K562 (cell line): Measurements from ENCODE around the gene RINT1. TPM values are rescaled to one million over a fixed set of nuclear protein-coding genes. Genes with fewer than 3 reads are reported as not detected.

Experiments
- ATAC-seq: fragments of 200-7000 bp; cut with Tn5 transposase; 3 replicates; pipeline ENCODE4 v1.9.1; 2020; ENCODE audit warnings: moderate library complexity
- BruUV-seq: library from RNA; stranded (reverse); fragments of 400-500 nt; replicated peaks from 2 replicates; lab custom pipeline; 2021; lab: Mats Ljungman, UMichigan
- CTCF ChIA-PET: fragments of 300-600 bp; formaldehyde crosslinking; extraction: SDS; loops from one replicate; lab custom pipeline; 2021; ENCODE audit warnings: low intra/inter-chr PET ratio; lab: Yijun Ruan, JAX
- POLR2A ChIA-PET: fragments of 300-600, 350-650 bp; sonication (Branson Sonifier 250); formaldehyde crosslinking; extraction: SDS; loops from one replicate; lab custom pipeline; 2021; ENCODE audit warnings: antibody characterized with exemption, inconsistent platforms; lab: Yijun Ruan, JAX
- DNase-seq, 4 experiments: peaks; one replicate each; pipeline versions ENCODE4 v3.0.0 to v3.0.0-alpha.2; 2011 to 2018; ENCODE audit warnings: low spot score in 3 of 4, mixed read lengths in 3 of 4; ENCODE audit errors: extremely low read depth in 1 of 4
- FAIRE-seq: peaks from 2 replicates; lab custom pipeline; 2011; peaks lifted over from hg19 to GRCh38; lab: Jason Lieb, UNC
- H2AFZ ChIP-seq: 2 replicates; pipeline ENCODE4 v1.6.0; 2011; ENCODE audit warnings: low read depth, low read length, control low read depth, inconsistent platforms
- H3K27ac ChIP-seq: fragments of 200-600 bp; 3 replicates; pipeline ENCODE4 v1.8.0; 2011; ENCODE audit warnings: low read depth, mild to moderate bottlenecking, control low read depth, inconsistent platforms, low read length, moderate library complexity, mixed read lengths; ENCODE audit errors: extremely low read depth
- H3K27me3 ChIP-seq, 2 experiments: fragments of 300-600 bp in 1 of 2; 2 replicates in 1 of 2; 3 replicates in 1 of 2; pipeline versions ENCODE4 v1.6.0 to v1.8.0; 2011; ENCODE audit warnings: inconsistent platforms in 2 of 2, low read length in 2 of 2, mild to moderate bottlenecking in 1 of 2, mixed read lengths in 1 of 2, moderate library complexity in 1 of 2; ENCODE audit not compliant: control insufficient read depth in 2 of 2, insufficient read depth in 2 of 2
- H3K36me3 ChIP-seq: fragments of 300-600 bp; 3 replicates; pipeline ENCODE4 v1.8.0; 2011; ENCODE audit warnings: mild to moderate bottlenecking, low read length, inconsistent platforms; ENCODE audit not compliant: control insufficient read depth, insufficient read depth
- H3K4me1 ChIP-seq, 2 experiments: fragments of 200-600 bp in 1 of 2; replicated peaks in 1 of 2; 2 replicates in 1 of 2; 3 replicates in 1 of 2; pipeline versions ENCODE4 v1.5.1 to v1.8.0; 2011; ENCODE audit warnings: inconsistent platforms in 2 of 2, low read length in 2 of 2, mild to moderate bottlenecking in 1 of 2, mixed read lengths in 1 of 2, moderate library complexity in 1 of 2; ENCODE audit not compliant: control insufficient read depth in 2 of 2, insufficient read depth in 2 of 2
- H3K4me2 ChIP-seq: 2 replicates; pipeline ENCODE4 v1.6.1; 2011; ENCODE audit warnings: low read length, control low read depth, inconsistent platforms, mixed read lengths; ENCODE audit not compliant: insufficient read depth
- H3K4me3 ChIP-seq: fragments of 200-600 bp; sonication (generic), shearing (Covaris generic); 2 replicates; pipeline ENCODE4 v1.5.1; 2016; ENCODE audit warnings: control low read depth, inconsistent platforms
- H3K79me2 ChIP-seq: fragments of 200-600 bp; 3 replicates; pipeline ENCODE4 v1.8.0; 2011; ENCODE audit warnings: low read length, inconsistent platforms; ENCODE audit not compliant: control insufficient read depth, insufficient read depth
- H3K9ac ChIP-seq, 2 experiments: 2 replicates each; pipeline versions ENCODE4 v1.6.0 to v1.6.1; 2011; ENCODE audit warnings: low read depth in 2 of 2, low read length in 2 of 2, control low read depth in 1 of 2, inconsistent platforms in 1 of 2, mild to moderate bottlenecking in 1 of 2, mixed read lengths in 1 of 2; ENCODE audit not compliant: insufficient read depth in 1 of 2
- H3K9me1 ChIP-seq: one replicate; pipeline ENCODE4 v1.6.0; 2011; ENCODE audit warnings: inconsistent platforms, mild to moderate bottlenecking, low read length, moderate library complexity; ENCODE audit not compliant: control insufficient read depth, insufficient read depth
- H3K9me3 ChIP-seq: replicated peaks from 2 replicates; pipeline ENCODE4 v1.5.1; 2011; ENCODE audit warnings: low read depth, low read length, inconsistent platforms; ENCODE audit not compliant: control insufficient read depth, insufficient read depth
- H4K20me1 ChIP-seq: replicated peaks from 2 replicates; pipeline ENCODE4 v1.6.1; 2011; ENCODE audit warnings: low read length, inconsistent platforms, mixed read lengths; ENCODE audit not compliant: control insufficient read depth, insufficient read depth
- CBX3 ChIP-seq, 2 experiments: IDR thresholded peaks; 1 replicate in 1 of 2; 2 replicates in 1 of 2; pipeline ENCODE4 v1.6.1; 2012; ENCODE audit warnings: inconsistent platforms in 2 of 2, low read length in 2 of 2, borderline replicate concordance in 1 of 2, control low read depth in 1 of 2
- ESRRB ChIP-seq: fragments of 250-450 bp; sonication (Bioruptor Pico); IDR thresholded peaks from 2 replicates; pipeline ENCODE4 v1.5.0; 2020; ENCODE audit warnings: mild to moderate bottlenecking, moderate library complexity, borderline replicate concordance
- JUND ChIP-seq, 2 experiments: IDR thresholded peaks; 2 replicates in 1 of 2; 3 replicates in 1 of 2; pipeline ENCODE4 v1.6.1; 2011; ENCODE audit warnings: borderline replicate concordance in 2 of 2, low read depth in 2 of 2, low read length in 2 of 2, improper control_type of control experiment in 1 of 2, missing biosample characterization in 1 of 2, missing genetic modification characterization in 1 of 2, missing genetic modification reagents in 1 of 2
- KLF6 ChIP-seq: fragments of 250-450 bp; sonication (Bioruptor Pico); IDR thresholded peaks from 2 replicates; pipeline ENCODE4 v1.4.0; 2020; ENCODE audit warnings: mild to moderate bottlenecking, moderate library complexity, borderline replicate concordance
- MYNN ChIP-seq, 2 experiments: sonication (generic); formaldehyde crosslinking in 1 of 2; IDR thresholded peaks; 2 replicates each; pipeline versions ENCODE4 v1.5.0 to v1.6.1; 2016 to 2020; ENCODE audit warnings: antibody characterized with exemption in 1 of 2, missing genetic modification reagents in 1 of 2
- SMC3 ChIP-seq: conservative IDR thresholded peaks from 2 replicates; pipeline ENCODE4 v1.6.1; 2011; ENCODE audit warnings: low read depth, low read length, improper control_type of control experiment; ENCODE audit not compliant: insufficient read depth
- ZNF75A ChIP-seq: fragments of 450-650 bp; formaldehyde crosslinking; IDR thresholded peaks from 2 replicates; pipeline ENCODE4 v1.4.0; 2020; ENCODE audit warnings: mild to moderate bottlenecking
- whole genome bisulfite sequencing: fragments of 100-300 bp; shearing (Covaris generic); methylation state at CpG from one replicate; pipeline ENCODE4 v1.1.6; 2016; ENCODE audit warnings: low coverage, mixed read lengths; ENCODE audit not compliant: insufficient coverage; ENCODE audit errors: missing lambda C conversion rate; 5-methylcytosine and 5-hydroxymethylcytosine counted together
- in situ Hi-C: fragments of 300-500 bp; cut with MboI; formaldehyde crosslinking; loops from 4 replicates; pipeline ENCODE4 v1.15.0; 2018; ENCODE audit warnings: inconsistent platforms, mixed read lengths
- intact Hi-C: fragments of 100-400 bp; cut with micrococcal nuclease; formaldehyde crosslinking; loops from 2 replicates; pipeline ENCODE4 v1.14.2; 2022
- polyA plus RNA-seq, 8 experiments: library from polyadenylated mRNA; depleted of rRNA in 4 of 8; stranded (reverse) in 5 of 8; unstranded in 3 of 8; fragments of >200 nt; fragmentation: Nextera tagmentation in 2 of 8; fragmentation: Illumina TruSeq in 1 of 8; extraction: Ambion mirVana in 2 of 8; extraction: Trizol in 1 of 8; gene quantifications; 2 replicates each; pipeline versions ENCODE4 v1.2.1 to v1.2.3, GENCODE V29; 2011 to 2014; ENCODE audit warnings: inconsistent platforms in 1 of 8, missing spikeins in 1 of 8
- total RNA-seq, 7 experiments: library from RNA; depleted of rRNA in 6 of 7; stranded (reverse); fragments of >200 nt in 6 of 7; fragmentation: Illumina TruSeq in 2 of 7; extraction: Trizol in 2 of 7; gene quantifications; 2 replicates each; pipeline versions ENCODE4 v1.2.1 to v1.2.3, GENCODE V29; 2011 to 2021; ENCODE audit warnings: low replicate concordance in 1 of 7
- TF ChIP-seq, protein P1 (sequence below): fragments of 450-650 bp; formaldehyde crosslinking; IDR thresholded peaks from 2 replicates; pipeline ENCODE4 v1.4.0; 2020; ENCODE audit warnings: mild to moderate bottlenecking, moderate library complexity
- TF ChIP-seq, protein P2 (sequence below), 2 experiments: fragments of 450-650 bp; formaldehyde crosslinking in 1 of 2; IDR thresholded peaks; 2 replicates each; pipeline versions ENCODE4 v1.4.0 to v1.6.1; 2014 to 2020; ENCODE audit warnings: mild to moderate bottlenecking in 2 of 2, borderline replicate concordance in 1 of 2, low read depth in 1 of 2

Gene RINT1
- total and polyA plus RNA-seq, 9 of the 15 experiments (the other 6 are each of a cell fraction or from before 2014, with no cell fraction given): 21.3 to 74.3 (median 27.4) TPM

GRCh38 chr7:105589356-105590077, 57.5 kb downstream of the RINT1 start:
- 26% methylated on average over 6 of the region's 6 CpGs for WGBS
- POLR2A ChIA-PET: interaction anchor here (0.9 to 2.2 kb wide), 2 partner anchors 9 to 14 kb away, joined by 3 to 12 read pairs; no protein-coding TSS in a partner anchor
- peak; percentile 6; the same call in 1 of the 2 replicates for TF ChIP-seq JUND (IDR thresholded peaks at IDR 0.05; ENCODE audit: borderline replicate concordance, low read depth, low read length)
- TF ChIP-seq JUND (tag; IDR thresholded peaks at IDR 0.05; ENCODE audit: borderline replicate concordance, low read depth, low read length): no peak
- TF ChIP-seq ZNF75A (CRISPR knock-in tag): no peak
- TF ChIP-seq, protein P1, sequence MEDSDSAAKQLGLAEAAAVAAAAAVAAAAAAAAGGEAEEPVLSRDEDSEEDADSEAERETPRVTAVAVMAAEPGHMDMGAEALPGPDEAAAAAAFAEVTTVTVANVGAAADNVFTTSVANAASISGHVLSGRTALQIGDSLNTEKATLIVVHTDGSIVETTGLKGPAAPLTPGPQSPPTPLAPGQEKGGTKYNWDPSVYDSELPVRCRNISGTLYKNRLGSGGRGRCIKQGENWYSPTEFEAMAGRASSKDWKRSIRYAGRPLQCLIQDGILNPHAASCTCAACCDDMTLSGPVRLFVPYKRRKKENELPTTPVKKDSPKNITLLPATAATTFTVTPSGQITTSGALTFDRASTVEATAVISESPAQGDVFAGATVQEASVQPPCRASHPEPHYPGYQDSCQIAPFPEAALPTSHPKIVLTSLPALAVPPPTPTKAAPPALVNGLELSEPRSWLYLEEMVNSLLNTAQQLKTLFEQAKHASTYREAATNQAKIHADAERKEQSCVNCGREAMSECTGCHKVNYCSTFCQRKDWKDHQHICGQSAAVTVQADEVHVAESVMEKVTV (CRISPR knock-in tag): 0 out of 2 replicates have a peak, but pooled peaks have one; percentile 38
- TF ChIP-seq KLF6 (CRISPR knock-in tag): no peak
- no peak for TF ChIP-seq ESRRB (CRISPR knock-in tag)
- TF ChIP-seq, protein P2, sequence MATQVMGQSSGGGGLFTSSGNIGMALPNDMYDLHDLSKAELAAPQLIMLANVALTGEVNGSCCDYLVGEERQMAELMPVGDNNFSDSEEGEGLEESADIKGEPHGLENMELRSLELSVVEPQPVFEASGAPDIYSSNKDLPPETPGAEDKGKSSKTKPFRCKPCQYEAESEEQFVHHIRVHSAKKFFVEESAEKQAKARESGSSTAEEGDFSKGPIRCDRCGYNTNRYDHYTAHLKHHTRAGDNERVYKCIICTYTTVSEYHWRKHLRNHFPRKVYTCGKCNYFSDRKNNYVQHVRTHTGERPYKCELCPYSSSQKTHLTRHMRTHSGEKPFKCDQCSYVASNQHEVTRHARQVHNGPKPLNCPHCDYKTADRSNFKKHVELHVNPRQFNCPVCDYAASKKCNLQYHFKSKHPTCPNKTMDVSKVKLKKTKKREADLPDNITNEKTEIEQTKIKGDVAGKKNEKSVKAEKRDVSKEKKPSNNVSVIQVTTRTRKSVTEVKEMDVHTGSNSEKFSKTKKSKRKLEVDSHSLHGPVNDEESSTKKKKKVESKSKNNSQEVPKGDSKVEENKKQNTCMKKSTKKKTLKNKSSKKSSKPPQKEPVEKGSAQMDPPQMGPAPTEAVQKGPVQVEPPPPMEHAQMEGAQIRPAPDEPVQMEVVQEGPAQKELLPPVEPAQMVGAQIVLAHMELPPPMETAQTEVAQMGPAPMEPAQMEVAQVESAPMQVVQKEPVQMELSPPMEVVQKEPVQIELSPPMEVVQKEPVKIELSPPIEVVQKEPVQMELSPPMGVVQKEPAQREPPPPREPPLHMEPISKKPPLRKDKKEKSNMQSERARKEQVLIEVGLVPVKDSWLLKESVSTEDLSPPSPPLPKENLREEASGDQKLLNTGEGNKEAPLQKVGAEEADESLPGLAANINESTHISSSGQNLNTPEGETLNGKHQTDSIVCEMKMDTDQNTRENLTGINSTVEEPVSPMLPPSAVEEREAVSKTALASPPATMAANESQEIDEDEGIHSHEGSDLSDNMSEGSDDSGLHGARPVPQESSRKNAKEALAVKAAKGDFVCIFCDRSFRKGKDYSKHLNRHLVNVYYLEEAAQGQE (IDR thresholded peaks at IDR 0.05; ENCODE audit: borderline replicate concordance): peak; percentile 53; the same call in 1 of the 2 replicates
- TF ChIP-seq, protein P2 (CRISPR knock-in tag; IDR thresholded peaks at IDR 0.05; ENCODE audit: low read depth): no peak
- TF ChIP-seq MYNN (IDR thresholded peaks at IDR 0.05): 0 out of 2 replicates have a peak, but pooled peaks have one; percentile 47
- no peak for TF ChIP-seq MYNN (CRISPR knock-in tag; IDR thresholded peaks at IDR 0.05)
- TF ChIP-seq SMC3: 0 out of 2 replicates have a peak, but pooled peaks have one; percentile 36
- TF ChIP-seq CBX3 (IDR thresholded peaks at IDR 0.05; ENCODE audit: borderline replicate concordance in 1 of 2, low read length in 2 of 2): no peak

More at GRCh38 chr7:105589356-105590077, 57.5 kb downstream of the RINT1 start:
- DNase-seq (peak in 3 of 4 experiments; percentile 37 to 64 (median 47)), ATAC-seq (peak; percentile 68), FAIRE-seq (peak; percentile 49)
- in situ Hi-C loops (no loop called here), intact Hi-C loops (loop anchor here (2.0 to 10.0 kb wide), 5 partner anchors 142 to 667 kb away; no protein-coding TSS in a partner anchor)
- H3K4me2 ChIP-seq: no peak overlapping the region
- H4K20me1 ChIP-seq: no peaks in the 10 kb centered on the region
- no peaks in the 10 kb centered on the region for H3K9me1 ChIP-seq
- no peak overlapping the region for H3K27ac ChIP-seq
- H3K27me3 ChIP-seq: no peaks in the 10 kb centered on the region
- BruUV-seq: no TSS peak
- H3K79me2 ChIP-seq: no peaks in the 10 kb centered on the region
- H3K4me1 ChIP-seq: peaks cover 0 to 13% of the 10 kb centered on the region in 2 experiments; a peak in 3 of 5 replicates
- no peak overlapping the region for H3K4me3 ChIP-seq
- no peak overlapping the region for H3K9ac ChIP-seq
- no peak overlapping the region for H2AFZ ChIP-seq
- no peaks in the 10 kb centered on the region; the same call in 2 of the 3 replicates for H3K36me3 ChIP-seq
- CTCF ChIA-PET: no interaction called here
- 0 out of 2 replicates have a peak, but pooled peaks cover 2% of the 10 kb centered on the region for H3K9me3 ChIP-seq
